ENCODE measurements around the gene RERG. TPM values are rescaled to one million over a fixed set of nuclear protein-coding genes. Genes with fewer than 3 reads are reported as not detected.

RERG gene
- total RNA-seq, 4 donors from 2014 or later, result 7.7 to 23.9 (median 10.9) TPM

DNA sequence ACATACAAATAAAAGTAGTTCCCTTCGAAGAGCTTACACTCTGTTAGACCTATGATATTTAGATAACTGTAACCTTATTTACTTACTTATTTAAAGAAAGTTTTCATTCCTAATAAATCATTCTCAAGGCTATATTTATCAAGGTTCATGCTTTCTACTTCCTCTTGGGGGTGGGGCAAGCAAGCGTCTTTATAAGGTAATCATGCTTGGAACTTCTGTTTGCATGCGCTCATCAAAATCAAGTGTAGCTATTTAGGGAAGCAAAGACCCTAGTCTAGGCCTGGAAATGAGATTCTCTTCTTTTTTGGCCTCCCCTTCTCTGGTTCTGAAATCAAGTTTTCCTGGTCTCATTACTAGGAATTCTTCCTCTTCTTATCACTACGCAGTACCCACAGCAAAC lies 766 bp downstream of the RERG start:
- Histone ChIP-seq H3K27me3 (no peaks in the 10 kb centered on the region), H3K4me3 (peak overlapping the region; percentile 53), H3K9me3 (no peaks in the 10 kb centered on the region), H3K36me3 (no peaks in the 10 kb centered on the region), H3K27ac (peak overlapping the region; percentile 66), H3K4me1 (peaks cover 25% of the 10 kb centered on the region)
- TF ChIP-seq EP300 (IDR thresholded peaks at IDR 0.05), result no peak
- TF ChIP-seq POLR2AphosphoS5 (IDR thresholded peaks at IDR 0.05), result no peak
- TF ChIP-seq POLR2A (IDR thresholded peaks at IDR 0.05), result no peak
- TF ChIP-seq, protein P1, sequence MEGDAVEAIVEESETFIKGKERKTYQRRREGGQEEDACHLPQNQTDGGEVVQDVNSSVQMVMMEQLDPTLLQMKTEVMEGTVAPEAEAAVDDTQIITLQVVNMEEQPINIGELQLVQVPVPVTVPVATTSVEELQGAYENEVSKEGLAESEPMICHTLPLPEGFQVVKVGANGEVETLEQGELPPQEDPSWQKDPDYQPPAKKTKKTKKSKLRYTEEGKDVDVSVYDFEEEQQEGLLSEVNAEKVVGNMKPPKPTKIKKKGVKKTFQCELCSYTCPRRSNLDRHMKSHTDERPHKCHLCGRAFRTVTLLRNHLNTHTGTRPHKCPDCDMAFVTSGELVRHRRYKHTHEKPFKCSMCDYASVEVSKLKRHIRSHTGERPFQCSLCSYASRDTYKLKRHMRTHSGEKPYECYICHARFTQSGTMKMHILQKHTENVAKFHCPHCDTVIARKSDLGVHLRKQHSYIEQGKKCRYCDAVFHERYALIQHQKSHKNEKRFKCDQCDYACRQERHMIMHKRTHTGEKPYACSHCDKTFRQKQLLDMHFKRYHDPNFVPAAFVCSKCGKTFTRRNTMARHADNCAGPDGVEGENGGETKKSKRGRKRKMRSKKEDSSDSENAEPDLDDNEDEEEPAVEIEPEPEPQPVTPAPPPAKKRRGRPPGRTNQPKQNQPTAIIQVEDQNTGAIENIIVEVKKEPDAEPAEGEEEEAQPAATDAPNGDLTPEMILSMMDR (IDR thresholded peaks at IDR 0.05), result no peak
- no peak for DNase-seq (ENCODE audit: low spot score in 2 of 2)
- 58% methylated on average over 4 of the region's 4 CpGs for WGBS

DNA sequence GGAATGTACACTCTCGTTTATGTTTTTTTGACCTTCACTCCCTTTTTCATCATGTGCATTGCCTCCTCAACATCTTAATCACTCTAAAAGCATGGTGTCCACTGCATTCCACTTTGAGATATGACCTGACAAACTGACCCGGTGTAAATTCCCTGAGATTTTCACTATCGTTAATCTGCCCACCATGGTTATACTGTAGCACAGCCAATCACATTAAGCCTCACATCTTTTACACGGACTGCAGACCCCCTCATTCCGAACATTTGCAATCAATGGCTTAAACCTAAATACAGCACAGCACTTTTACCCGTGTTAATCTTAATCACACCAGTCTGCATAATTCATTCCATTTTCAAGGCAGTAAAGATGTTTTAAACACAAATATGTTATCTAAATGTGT lies 2.4 kb downstream of the RERG start:
- Histone ChIP-seq H3K9me3 (no peaks in the 10 kb centered on the region), H3K4me3 (no peak overlapping the region), H3K36me3 (no peaks in the 10 kb centered on the region), H3K27me3 (no peaks in the 10 kb centered on the region), H3K27ac (no peak overlapping the region), H3K4me1 (peaks cover 41% of the 10 kb centered on the region)
- 90% methylated on average over 6 of the region's 6 CpGs for WGBS
- TF ChIP-seq POLR2AphosphoS5 (IDR thresholded peaks at IDR 0.05), result no peak
- no peak for TF ChIP-seq EP300 (IDR thresholded peaks at IDR 0.05)
- TF ChIP-seq, protein P1 (IDR thresholded peaks at IDR 0.05), result no peak
- no peak for DNase-seq (ENCODE audit: low spot score in 2 of 2)

DNA sequence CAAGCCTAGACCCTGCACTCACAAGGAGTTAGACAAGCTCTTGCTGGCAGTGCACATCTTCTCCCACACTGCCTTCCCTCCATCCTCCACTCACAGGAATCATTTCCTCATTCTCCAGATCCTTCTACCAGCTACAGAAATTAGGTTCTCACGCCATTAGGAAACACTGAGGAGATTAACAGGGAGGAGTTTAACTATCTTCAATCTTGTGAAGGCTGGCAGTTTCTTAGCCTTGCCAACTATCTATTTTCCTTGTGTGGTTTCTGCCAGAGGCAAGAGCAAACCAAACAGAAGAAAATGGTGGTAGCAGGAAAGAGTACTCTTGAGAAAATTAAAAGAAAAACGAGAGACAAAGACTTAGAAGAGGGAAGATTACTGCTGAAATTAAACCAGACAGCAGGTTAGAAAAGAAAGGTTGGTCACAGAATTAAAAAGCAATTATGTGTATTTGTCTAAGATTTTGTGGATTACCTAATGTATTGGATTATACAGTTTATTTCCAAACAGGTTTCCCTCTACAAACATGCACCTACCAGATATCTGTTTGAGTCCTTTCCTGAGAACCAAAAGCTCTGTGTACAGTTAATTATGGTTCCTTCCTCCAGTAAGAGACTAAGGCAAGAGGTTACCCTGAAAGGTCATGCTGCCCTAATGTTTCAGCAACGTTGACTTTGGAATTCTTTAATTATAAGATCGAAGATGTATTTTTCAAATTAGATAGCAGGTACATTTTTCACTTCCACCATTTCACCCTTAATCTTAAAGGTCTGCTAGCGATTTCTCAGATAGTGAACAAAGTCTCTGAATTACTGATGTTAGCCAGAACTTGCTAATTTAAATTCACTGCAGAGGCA lies 5.0 kb downstream of the RERG start:
- WGBS, result 57% methylated on average over 5 of the region's 5 CpGs
- no peaks in the 10 kb centered on the region for H3K9me3 ChIP-seq
- no peaks in the 10 kb centered on the region for H3K27me3 ChIP-seq
- TF ChIP-seq EP300 (IDR thresholded peaks at IDR 0.05) (no peak), POLR2AphosphoS5 (IDR thresholded peaks at IDR 0.05) (no peak), POLR2A (IDR thresholded peaks at IDR 0.05) (no peak)
- TF ChIP-seq, protein P1 (IDR thresholded peaks at IDR 0.05), result no peak
- H3K27ac ChIP-seq, result peak overlapping the region; percentile 59
- peaks cover 41% of the 10 kb centered on the region for H3K4me1 ChIP-seq
- DNase-seq (ENCODE audit: low spot score in 2 of 2), result no peak
- H3K36me3 ChIP-seq, result no peaks in the 10 kb centered on the region
- H3K4me3 ChIP-seq, result no peak overlapping the region

DNA sequence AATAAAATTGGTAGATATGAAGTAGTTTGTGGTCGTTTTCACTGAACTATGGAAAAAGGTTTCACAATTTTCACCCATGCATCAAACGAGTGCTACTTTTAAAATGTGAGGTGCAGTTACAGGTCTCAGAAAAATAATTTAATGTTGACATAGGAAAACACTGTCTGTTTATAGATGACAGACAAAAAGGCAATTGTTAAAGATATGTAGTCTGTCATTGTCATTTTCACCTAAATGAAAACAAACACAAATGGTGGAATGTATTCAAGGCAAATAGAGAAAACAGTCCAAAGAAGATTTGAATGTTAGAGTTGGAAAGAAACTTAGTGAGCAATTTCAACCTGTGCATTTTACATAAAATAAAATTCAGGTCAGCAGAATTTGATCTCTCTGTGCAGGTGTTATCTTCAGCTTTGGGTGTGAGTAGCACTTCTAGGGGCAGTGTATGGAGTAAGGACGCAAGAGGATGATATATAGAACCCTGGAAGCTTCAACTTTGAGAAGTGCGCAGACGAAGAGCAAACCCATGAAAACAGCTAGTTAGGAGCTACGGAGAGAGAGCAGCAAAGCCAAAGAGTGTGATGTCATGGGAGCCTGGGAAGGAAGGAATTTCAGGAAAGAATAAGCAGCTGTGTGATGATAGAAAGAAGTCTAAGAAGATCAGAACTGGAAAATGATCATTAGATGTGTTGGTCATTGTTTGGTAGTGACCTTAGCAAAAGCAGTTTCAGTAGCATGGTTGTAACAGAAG lies 6.2 kb downstream of the RERG start:
- peak overlapping the region; percentile 59 for H3K27ac ChIP-seq

More for the DNA sequence above, 6.2 kb downstream of the RERG start:
- no peaks in the 10 kb centered on the region for H3K9me3 ChIP-seq
- WGBS, result 75% methylated on average over 6 of the region's 6 CpGs
- TF ChIP-seq POLR2AphosphoS5 (IDR thresholded peaks at IDR 0.05) (no peak), POLR2A (IDR thresholded peaks at IDR 0.05) (no peak), EP300 (IDR thresholded peaks at IDR 0.05) (no peak)
- TF ChIP-seq, protein P1 (IDR thresholded peaks at IDR 0.05), result no peak
- no peaks in the 10 kb centered on the region for H3K36me3 ChIP-seq
- H3K4me3 ChIP-seq, result no peak overlapping the region
- DNase-seq (ENCODE audit: low spot score in 2 of 2), result no peak
- peaks cover 41% of the 10 kb centered on the region for H3K4me1 ChIP-seq
- no peaks in the 10 kb centered on the region for H3K27me3 ChIP-seq
